HepG2 (cell line): ENCODE measurements around the gene BPIFB2. TPM values are rescaled to one million over a fixed set of nuclear protein-coding genes. Genes with fewer than 3 reads are reported as not detected.
A peak's percentile ranks its signal among the peaks of the same experiment; 100 is the strongest.

Experiments used
- CAMTA2 ChIP-seq: sonication (generic); formaldehyde crosslinking; IDR thresholded peaks from 2 replicates; pipeline ENCODE4 v1.4.0; 2020; ENCODE audit warnings: mild to moderate bottlenecking, missing genetic modification reagents, borderline replicate concordance
- HHEX ChIP-seq: IDR thresholded peaks from 2 replicates; pipeline ENCODE4 v1.6.1; 2016; ENCODE audit warnings: control low read depth
- JUND ChIP-seq: sonication (generic); formaldehyde crosslinking; IDR thresholded peaks from 2 replicates; pipeline ENCODE4 v1.8.0; 2022; ENCODE audit warnings: mild to moderate bottlenecking, missing genetic modification reagents
- MTA1 ChIP-seq: sonication (generic); formaldehyde crosslinking; IDR thresholded peaks from 2 replicates; pipeline ENCODE4 v1.4.0; 2020; ENCODE audit warnings: missing genetic modification reagents, mild to moderate bottlenecking, borderline replicate concordance
- MYC ChIP-seq: sonication (generic); formaldehyde crosslinking; IDR thresholded peaks from 2 replicates; pipeline ENCODE4 v1.9.0; 2021; ENCODE audit warnings: missing genetic modification reagents, borderline replicate concordance
- SIN3B ChIP-seq: fragments of 150-350 bp; IDR thresholded peaks from 2 replicates; pipeline ENCODE4 v1.6.1; 2014; ENCODE audit warnings: low read length
- SKI ChIP-seq: fragments of 450-650 bp; IDR thresholded peaks from one replicate; pipeline ENCODE4 v1.6.1; 2018; ENCODE audit warnings: mild to moderate bottlenecking; ENCODE audit not compliant: partially characterized antibody
- SNRNP70 ChIP-seq: fragments of 200-400 bp; formaldehyde crosslinking; IDR thresholded peaks from 2 replicates; pipeline ENCODE4 v1.6.1; 2017; ENCODE audit warnings: mild to moderate bottlenecking, low read depth, low read length, moderate library complexity
- SUZ12 ChIP-seq: fragments of 150-350 bp; IDR thresholded peaks from 2 replicates; pipeline ENCODE4 v1.6.1; 2014; ENCODE audit warnings: low read depth, low read length
- XRCC5 ChIP-seq: fragments of 200-400 bp; formaldehyde crosslinking; optimal IDR thresholded peaks from 2 replicates; pipeline ENCODE3; 2017; ENCODE audit warnings: mild to moderate bottlenecking, low read length
- ZBTB7B ChIP-seq: sonication (generic); formaldehyde crosslinking; IDR thresholded peaks from 2 replicates; pipeline ENCODE4 v1.4.0; 2020; ENCODE audit warnings: missing genetic modification reagents
- ZHX1 ChIP-seq: sonication (generic); formaldehyde crosslinking; IDR thresholded peaks from 2 replicates; pipeline ENCODE4 v1.8.1; 2022; ENCODE audit warnings: low read depth, mild to moderate bottlenecking, missing genetic modification reagents
- ZNF138 ChIP-seq: sonication (generic); formaldehyde crosslinking; IDR thresholded peaks from 2 replicates; pipeline ENCODE4 v1.5.0; 2020; ENCODE audit warnings: mild to moderate bottlenecking, low read depth, missing genetic modification reagents
- ZNF329 ChIP-seq: sonication (generic); formaldehyde crosslinking; IDR thresholded peaks from 2 replicates; pipeline ENCODE4 v1.9.0; 2021; ENCODE audit warnings: low read depth, mild to moderate bottlenecking, missing genetic modification reagents
- ZNF530 ChIP-seq: sonication (generic); formaldehyde crosslinking; IDR thresholded peaks from 2 replicates; pipeline ENCODE4 v1.5.0; 2020; ENCODE audit warnings: low read depth, mild to moderate bottlenecking, missing genetic modification reagents
- polyA plus RNA-seq, 8 experiments: library from polyadenylated mRNA; depleted of rRNA in 3 of 8; stranded (reverse) in 7 of 8; unstranded in 1 of 8; fragments of >200 nt; fragmentation: Illumina TruSeq in 4 of 8; extraction: Trizol in 4 of 8; gene quantifications; 2 replicates each; pipeline versions ENCODE4 v1.2.1 to v1.2.3, GENCODE V29; 2011 to 2016; ENCODE audit warnings: low read depth in 4 of 8, missing spikeins in 1 of 8, mixed read lengths in 1 of 8; ENCODE audit not compliant: insufficient read depth in 1 of 8
- total RNA-seq, 5 experiments: library from RNA; depleted of rRNA; stranded (reverse); fragments of >200 nt; fragmentation: Illumina TruSeq; extraction: Trizol; gene quantifications; 2 replicates each; pipeline ENCODE4 v1.2.3, GENCODE V29; 2016; ENCODE audit warnings: low read depth in 1 of 5
- TF ChIP-seq, protein P1 (sequence below): sonication (generic); formaldehyde crosslinking; IDR thresholded peaks from 2 replicates; pipeline ENCODE4 v1.4.0; 2020; ENCODE audit warnings: missing genetic modification reagents, mild to moderate bottlenecking, borderline replicate concordance
- TF ChIP-seq, protein P2 (sequence below): sonication (generic); formaldehyde crosslinking; IDR thresholded peaks from 2 replicates; pipeline ENCODE4 v1.4.0; 2020; ENCODE audit warnings: missing genetic modification reagents, borderline replicate concordance
- TF ChIP-seq, protein P3 (sequence below): sonication (generic); formaldehyde crosslinking; IDR thresholded peaks from 2 replicates; pipeline ENCODE4 v1.8.0; 2022; ENCODE audit warnings: low read depth, missing genetic modification reagents

The BPIFB2 gene
- total and polyA plus RNA-seq, 2 of the 13 experiments (the other 11 are each of a cell fraction or from before 2014, with no cell fraction given), result 54.5 to 902 TPM

DNA sequence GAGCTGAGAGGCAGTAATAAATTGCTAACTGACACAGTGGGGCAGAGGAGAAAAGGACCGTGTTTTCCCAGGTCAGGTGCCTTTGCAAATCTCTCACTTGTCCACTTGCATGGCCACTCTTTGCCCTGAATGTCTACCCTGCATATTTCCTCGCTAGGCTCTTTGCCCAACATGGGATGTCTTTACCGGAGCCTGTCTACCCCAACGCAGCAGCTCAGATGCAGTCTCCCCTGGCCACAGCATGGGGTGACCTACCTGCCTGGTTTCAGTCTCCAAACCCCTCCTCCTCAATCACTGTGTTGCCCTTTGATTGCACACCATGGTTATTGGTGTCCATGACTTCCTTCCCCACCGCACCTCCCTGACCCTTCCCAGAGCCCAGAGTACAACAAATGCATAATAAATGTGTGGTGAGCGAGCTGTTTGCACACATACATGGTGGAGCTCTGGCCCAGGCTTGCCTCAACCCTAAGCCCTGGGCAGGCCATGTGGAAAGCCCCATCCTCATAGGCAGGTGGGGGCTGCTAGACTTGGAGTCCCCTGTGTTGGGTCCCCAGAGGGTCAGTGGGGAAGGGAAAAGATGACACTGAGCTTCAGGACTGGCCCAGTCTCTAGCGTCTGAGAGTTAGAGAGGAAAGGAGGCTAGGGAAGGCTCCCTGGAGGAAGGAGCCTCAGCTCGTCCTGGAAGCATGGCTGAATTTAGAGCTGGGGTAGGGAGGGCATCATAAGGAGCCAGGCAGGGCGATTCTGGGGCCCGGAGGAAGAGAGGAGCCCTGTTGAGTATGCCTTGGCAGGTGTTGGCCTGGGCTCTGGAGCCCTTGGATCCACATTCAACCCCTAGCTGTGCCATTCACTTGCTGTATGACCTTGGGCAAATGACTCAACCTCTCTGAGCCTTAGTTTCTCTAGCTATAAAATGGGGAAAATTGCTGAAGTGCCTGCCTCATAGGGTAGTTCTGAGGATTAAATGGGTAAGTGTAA, 19.6 kb downstream of the BPIFB2 start (continued):
- TF ChIP-seq, protein P1, sequence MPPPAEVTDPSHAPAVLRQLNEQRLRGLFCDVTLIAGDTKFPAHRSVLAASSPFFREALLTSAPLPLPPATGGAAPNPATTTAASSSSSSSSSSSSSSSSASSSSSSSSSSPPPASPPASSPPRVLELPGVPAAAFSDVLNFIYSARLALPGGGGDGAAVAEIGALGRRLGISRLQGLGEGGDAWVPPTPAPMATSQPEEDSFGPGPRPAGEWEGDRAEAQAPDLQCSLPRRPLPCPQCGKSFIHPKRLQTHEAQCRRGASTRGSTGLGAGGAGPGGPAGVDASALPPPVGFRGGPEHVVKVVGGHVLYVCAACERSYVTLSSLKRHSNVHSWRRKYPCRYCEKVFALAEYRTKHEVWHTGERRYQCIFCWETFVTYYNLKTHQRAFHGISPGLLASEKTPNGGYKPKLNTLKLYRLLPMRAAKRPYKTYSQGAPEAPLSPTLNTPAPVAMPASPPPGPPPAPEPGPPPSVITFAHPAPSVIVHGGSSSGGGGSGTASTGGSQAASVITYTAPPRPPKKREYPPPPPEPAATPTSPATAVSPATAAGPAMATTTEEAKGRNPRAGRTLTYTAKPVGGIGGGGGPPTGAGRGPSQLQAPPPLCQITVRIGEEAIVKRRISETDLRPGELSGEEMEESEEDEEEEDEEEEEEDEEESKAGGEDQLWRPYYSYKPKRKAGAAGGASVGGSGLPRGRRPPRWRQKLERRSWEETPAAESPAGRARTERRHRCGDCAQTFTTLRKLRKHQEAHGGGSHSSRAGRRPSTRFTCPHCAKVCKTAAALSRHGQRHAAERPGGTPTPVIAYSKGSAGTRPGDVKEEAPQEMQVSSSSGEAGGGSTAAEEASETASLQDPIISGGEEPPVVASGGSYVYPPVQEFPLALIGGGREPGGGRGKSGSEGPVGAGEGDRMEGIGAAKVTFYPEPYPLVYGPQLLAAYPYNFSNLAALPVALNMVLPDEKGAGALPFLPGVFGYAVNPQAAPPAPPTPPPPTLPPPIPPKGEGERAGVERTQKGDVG (CRISPR knock-in tag), result no peak
- TF ChIP-seq SUZ12, result no peak
- no peak for TF ChIP-seq ZNF530 (CRISPR knock-in tag)
- peak; percentile 41; the same call in 1 of the 2 replicates for TF ChIP-seq ZHX1
- TF ChIP-seq JUND (CRISPR knock-in tag), result no peak
- TF ChIP-seq, protein P2, sequence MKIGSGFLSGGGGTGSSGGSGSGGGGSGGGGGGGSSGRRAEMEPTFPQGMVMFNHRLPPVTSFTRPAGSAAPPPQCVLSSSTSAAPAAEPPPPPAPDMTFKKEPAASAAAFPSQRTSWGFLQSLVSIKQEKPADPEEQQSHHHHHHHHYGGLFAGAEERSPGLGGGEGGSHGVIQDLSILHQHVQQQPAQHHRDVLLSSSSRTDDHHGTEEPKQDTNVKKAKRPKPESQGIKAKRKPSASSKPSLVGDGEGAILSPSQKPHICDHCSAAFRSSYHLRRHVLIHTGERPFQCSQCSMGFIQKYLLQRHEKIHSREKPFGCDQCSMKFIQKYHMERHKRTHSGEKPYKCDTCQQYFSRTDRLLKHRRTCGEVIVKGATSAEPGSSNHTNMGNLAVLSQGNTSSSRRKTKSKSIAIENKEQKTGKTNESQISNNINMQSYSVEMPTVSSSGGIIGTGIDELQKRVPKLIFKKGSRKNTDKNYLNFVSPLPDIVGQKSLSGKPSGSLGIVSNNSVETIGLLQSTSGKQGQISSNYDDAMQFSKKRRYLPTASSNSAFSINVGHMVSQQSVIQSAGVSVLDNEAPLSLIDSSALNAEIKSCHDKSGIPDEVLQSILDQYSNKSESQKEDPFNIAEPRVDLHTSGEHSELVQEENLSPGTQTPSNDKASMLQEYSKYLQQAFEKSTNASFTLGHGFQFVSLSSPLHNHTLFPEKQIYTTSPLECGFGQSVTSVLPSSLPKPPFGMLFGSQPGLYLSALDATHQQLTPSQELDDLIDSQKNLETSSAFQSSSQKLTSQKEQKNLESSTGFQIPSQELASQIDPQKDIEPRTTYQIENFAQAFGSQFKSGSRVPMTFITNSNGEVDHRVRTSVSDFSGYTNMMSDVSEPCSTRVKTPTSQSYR (CRISPR knock-in tag), result no peak
- no peak for TF ChIP-seq MTA1
- TF ChIP-seq ZBTB7B, result no peak
- TF ChIP-seq XRCC5, result no peak
- no peak for TF ChIP-seq SKI
- TF ChIP-seq ZNF138 (CRISPR knock-in tag), result no peak
- TF ChIP-seq, protein P3, sequence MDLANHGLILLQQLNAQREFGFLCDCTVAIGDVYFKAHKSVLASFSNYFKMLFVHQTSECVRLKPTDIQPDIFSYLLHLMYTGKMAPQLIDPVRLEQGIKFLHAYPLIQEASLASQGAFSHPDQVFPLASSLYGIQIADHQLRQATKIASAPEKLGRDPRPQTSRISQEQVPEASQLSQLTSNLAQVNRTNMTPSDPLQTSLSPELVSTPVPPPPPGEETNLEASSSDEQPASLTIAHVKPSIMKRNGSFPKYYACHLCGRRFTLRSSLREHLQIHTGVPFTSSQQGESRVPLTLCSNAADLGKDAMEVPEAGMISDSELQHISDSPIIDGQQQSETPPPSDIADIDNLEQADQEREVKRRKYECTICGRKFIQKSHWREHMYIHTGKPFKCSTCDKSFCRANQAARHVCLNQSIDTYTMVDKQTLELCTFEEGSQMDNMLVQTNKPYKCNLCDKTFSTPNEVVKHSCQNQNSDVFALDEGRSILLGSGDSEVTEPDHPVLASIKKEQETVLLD (CRISPR knock-in tag), result no peak
- TF ChIP-seq ZNF329 (CRISPR knock-in tag), result no peak
- no peak for TF ChIP-seq SIN3B
- TF ChIP-seq SNRNP70, result no peak; the same call in 1 of the 2 replicates
- TF ChIP-seq CAMTA2, result no peak
- TF ChIP-seq HHEX (CRISPR knock-in tag), result no peak
- TF ChIP-seq MYC, result peak; percentile 41; the same call in 1 of the 2 replicates
